GM18520 (cell line): ENCODE results near the gene SIPA1.
A peak's percentile ranks its signal among the peaks of the same experiment; 100 is the strongest.

Experiments used
- ATAC-seq: cut with Tn5 transposase; IDR thresholded peaks from one replicate; pipeline ENCODE4 v1.9.1; 2021; ENCODE audit not compliant: unreplicated experiment

Gene SIPA1

DNA sequence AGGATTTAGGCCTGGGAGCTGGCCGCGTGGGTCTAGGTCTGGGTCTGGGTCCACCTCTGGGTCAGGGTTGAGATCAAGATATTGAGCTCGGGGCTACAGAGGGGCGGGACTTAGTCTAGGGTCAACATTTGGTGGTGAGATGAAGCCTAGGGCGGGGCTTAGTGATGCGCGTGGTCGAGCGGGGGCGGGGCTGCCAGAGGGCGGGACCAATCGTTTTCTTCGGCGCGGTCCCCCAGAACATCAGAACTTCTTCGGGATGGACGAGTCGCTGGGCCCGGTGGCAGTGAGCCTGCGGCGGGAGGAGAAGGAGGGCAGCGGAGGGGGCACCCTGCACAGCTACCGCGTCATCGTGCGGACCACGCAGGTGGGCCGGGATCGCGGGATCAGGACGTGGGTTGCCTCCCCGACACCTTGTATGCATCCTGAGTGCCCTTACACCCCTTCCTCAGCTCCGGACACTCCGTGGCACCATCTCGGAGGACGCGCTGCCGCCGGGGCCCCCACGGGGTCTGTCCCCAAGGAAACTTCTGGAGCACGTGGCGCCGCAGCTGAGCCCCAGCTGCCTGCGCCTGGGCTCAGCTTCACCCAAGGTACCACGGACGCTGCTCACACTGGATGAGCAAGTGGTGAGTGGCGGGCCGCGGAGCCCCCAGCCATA lies 4.2 kb downstream of the SIPA1 start:
- ATAC-seq = no peak

DNA sequence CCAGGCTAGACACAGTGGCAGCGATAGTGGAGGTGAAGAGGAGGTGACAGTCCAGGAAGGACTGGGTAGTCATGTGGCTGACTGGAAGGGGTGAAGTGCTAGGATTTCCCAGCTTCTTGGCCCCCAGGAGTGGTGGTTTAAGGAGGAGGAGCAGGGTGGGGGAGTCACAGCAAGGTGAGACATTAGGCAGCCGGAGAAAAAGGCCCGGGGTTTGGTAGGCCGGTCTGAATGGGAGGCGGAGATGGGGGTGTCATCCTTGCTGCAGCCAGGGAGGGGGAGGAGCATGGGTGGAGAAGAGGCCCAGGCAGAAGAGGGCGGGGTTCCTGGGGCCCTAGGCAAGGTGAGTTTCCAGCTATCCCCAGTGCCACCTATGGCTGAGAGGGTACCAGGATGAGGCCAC lies 6.1 kb downstream of the SIPA1 start:
- no peak for ATAC-seq

DNA sequence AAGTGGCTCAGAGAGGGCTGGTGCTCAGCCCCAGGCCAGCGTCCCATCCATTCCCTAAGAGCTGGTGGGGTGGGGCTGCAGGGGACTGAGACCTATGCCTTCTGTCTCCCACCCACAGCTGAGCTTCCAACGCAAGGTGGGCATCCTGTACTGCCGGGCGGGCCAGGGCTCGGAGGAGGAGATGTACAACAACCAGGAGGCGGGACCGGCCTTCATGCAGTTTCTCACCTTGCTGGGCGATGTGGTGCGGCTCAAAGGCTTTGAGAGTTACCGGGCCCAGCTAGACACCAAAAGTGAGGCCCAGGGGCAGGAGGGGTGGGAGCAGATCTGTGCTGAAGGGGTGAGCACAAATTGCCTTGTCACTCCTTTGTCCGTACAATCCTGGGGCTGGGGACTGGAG lies 6.9 kb downstream of the SIPA1 start:
- ATAC-seq = no peak

DNA sequence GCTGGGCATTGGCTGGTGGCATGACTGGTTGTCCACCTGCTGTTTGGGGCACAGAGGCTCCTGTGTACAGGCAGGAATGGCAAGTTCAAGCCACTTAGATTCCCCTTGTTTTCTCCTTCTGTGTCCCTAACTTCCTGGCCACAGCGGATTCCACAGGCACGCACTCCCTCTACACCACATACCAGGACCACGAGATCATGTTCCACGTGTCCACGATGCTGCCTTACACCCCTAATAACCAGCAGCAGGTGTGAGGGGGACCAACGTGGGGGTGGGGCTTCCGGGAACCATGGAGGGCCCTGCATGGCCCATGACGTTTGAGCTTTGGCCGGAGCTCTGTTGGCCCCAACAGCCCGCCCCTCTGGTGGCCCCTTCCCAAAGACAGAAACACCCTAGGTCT lies 7.8 kb downstream of the SIPA1 start:
- ATAC-seq = no peak

DNA sequence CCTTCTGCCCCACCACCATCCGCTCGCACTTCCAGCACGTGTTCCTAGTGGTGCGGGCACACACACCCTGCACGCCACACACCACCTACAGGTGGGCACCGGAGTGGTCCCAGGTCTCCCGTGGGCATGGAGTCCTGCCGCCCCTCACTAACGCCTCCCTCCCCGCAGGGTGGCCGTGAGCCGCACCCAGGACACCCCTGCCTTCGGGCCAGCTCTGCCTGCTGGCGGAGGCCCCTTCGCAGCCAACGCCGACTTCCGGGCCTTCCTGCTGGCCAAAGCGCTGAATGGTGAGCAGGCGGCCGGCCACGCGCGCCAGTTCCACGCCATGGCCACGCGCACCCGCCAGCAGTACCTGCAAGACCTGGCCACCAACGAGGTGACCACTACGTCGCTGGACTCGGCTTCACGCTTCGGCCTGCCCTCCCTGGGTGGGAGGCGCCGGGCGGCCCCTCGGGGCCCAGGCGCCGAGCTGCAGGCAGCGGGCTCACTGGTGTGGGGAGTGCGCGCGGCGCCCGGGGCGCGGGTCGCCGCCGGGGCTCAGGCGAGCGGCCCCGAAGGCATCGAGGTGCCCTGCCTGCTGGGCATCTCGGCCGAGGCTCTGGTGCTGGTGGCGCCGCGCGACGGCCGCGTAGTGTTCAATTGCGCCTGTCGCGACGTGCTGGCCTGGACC lies 8.5 kb downstream of the SIPA1 start:
- ATAC-seq = no peak

DNA sequence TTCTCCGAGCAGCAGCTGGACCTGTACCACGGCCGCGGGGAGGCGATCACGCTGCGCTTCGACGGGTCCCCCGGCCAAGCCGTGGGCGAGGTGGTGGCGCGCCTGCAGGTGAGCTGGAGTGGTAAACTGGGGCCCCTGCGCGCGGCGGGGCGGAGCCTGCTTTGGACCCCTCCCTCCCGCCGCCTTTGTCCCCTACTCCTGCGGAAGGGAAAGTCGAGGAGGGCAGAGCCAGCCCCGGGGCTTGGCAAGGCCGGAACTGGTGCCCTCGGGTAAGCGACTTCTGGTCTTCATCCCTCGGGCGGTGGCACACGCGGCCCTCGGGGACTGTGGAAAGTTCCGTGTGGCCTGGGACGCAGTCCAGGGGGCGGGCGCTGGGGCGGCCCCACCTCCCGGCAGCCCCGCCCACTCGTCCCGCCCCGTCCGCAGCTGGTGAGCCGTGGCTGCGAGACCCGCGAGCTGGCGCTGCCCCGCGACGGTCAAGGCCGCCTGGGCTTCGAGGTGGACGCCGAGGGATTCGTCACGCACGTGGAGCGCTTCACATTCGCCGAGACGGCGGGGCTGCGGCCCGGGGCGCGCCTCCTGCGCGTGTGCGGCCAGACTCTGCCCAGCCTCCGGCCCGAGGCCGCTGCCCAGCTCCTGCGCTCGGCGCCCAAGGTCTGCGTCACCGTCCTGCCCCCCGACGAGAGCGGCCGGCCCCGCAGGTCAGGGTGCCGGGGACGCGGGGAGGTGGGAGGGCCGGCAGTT lies 9.2 kb downstream of the SIPA1 start:
- no peak for ATAC-seq

DNA sequence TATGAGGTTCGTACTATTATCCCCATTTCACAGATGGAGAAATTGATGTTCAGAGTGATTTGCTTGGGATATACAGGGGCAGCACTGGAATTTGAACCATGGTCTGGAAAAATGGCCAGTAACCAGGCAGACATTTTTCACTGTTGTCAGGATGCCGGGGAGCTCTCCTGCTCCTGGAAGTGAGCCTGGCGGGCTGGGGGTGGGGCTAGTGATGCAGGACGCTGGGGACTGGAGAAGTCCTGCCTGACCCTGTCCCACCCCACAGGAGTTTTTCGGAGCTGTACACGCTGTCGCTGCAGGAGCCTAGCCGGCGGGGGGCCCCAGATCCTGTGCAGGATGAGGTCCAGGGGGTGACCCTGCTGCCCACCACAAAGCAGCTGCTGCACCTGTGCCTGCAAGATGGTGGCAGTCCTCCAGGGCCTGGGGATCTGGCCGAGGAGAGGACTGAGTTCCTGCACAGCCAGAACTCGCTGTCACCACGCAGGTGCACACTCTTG lies 11.1 kb downstream of the SIPA1 start:
- ATAC-seq = no peak

DNA sequence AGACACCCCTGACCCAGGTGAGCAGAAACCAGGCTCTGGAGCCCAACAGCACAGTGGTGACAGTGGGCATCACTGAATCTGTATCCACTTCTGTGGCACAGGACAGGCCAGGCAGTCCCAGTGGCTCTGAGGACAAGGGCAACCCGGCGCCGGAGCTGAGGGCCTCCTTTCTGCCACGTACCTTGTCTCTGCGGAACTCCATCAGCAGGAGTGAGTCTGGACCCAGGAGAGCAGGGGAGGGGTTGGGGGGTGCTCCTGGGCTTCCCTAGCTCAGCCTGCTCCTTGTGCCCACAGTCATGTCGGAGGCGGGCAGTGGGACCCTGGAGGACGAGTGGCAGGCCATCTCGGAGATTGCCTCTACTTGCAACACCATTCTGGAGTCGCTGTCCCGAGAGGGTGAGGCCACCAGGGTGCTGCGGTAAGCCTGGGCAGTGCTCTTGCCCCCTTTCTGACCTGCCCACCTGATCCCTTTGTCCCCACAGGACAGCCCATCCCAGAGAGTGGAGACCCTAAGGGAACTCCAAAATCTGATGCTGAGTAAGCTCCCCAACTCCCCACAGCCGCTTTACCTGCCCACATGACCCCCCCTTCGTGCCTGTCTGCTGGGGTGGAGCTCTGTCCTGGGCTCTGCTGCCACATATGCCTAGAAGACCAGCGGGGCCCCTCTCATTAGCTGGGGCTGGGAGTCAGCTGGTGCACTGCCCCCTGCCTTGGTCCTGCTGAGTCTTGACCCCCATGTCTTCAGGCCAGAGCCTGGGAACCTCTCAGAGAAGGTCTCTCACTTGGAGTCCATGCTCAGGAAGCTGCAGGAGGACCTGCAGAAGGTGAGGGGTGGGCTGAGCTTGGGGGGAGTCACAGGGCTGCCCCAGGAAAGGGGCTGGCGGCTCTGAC lies 12.0 kb downstream of the SIPA1 start:
- no peak for ATAC-seq

DNA sequence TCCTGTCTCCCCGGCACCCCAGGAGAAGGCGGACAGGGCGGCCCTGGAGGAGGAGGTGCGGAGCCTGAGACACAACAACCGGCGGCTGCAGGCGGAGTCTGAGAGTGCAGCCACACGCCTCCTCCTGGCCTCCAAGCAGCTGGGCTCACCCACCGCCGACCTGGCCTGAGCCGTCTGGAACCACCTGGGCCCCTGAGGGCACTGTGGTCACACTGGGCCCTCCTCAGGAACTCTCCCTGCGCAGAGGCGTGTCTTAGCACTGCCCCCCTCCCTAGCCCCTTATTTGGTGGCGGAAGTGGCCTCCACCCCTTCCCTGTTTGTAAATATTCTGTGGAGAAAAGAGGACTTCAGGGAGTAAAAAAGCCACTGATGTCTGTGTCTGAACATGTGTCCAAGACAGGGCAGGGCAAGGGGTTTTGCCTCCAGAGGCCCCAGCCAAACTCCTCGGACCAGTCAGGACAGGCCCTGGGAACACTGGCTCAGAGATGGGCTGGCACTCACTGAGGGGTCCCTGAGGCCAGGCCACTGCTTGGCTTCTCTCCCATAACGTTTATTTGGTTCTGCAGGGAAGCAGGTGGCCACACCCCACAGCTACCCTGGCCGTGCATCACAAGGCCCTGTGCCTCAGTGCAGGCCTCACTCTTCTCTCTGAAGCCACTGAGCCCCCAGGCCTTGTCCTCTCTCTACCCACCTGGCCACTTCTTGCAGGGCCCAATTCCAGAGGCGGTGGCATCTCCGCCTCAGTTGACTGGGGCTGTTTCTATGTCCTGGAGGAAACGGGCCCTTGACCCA lies 12.8 kb downstream of the SIPA1 start:
- no peak for ATAC-seq

DNA sequence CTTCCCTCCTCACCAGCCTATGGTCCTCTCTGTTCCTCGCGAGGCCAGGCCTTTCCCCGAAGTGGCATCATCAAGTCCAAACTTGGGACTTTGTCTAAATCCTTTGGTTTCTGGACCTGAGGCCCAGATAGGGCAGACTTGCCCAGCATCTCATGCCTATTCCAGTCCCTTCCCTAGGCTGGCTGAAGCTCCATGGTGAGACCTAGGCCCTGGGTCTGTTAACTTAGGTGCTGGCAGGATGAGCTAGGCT lies 13.4 kb downstream of the SIPA1 start:
- ATAC-seq = no peak

DNA sequence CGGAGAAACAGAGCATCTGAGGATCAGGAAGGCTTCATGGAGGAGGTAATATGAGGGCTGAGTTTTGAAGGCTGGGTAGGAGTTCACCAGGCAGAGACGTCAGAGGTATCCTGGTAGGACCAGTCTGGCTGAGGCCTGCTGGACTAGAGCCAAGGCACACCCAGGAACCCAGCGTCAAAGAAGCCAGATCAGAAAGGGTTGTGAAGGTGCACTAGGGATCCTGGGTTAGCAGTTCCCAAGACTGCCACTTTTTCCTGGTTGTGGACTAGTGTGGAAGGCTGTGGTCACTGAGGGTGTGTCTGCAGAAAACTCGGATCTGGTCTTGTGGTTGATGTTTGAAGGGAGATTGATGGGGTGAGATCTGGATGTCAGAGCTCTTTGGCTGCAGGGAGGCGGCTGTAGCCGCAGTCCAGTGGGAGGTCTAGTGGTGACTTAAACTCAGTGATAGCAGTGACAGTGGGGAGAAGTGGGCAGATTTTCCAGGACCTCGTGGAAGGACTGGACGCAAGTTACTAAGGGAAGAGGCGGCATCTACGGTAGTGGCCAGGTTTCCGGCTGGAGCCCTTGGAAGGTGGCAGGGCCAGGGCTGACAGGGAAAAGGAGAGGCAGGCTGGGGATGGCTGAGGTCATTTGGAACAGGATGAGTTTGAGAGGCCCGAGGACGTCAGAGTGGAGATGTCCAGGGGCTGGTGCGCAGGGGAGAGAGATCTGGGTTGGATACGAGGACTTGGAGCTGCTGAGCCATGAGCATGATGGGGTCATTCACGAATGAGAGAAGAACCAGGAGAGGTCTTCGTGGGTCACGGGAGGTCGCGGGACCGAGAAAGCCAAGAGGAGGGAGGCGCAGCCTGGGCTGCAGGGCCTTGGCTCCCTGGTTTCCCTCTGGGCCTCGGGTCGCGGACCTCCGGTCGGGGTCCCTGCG lies 13.9 kb downstream of the SIPA1 start:
- ATAC-seq = no peak

DNA sequence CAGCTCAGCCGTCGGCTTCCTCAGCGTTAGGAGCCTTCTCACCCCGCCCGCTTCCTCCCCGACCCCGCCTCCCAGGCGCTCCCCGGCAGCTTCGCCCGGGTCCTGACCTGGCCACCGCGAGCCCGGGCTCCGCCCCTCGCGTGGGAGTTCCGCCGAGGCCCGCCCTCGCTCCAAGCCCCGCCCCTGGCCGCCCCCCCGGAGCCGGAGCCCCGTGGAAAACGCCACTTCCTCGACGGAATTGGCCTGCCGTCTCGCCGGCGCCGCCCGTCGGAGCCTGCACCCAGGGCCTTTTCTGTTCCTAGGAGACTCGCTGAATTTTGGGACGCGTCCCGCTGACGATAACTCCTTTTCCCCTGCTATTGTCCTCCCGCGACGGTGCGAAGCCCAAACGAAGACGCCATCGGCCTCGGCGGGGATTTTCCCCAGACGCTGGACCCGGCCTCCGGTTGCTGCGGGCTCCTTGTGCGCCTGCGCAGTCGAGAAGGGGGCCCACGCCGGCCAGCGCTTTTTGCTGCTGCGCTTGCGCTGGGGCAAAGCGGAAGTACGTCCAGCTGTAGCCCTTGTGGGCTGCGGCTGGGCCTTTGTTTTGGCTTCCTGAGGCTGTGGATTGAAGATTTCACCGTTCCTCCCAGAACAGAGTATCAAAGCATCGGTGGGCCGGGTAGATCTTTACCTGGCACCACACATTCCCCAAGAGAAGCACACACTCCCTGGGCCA lies 14.8 kb downstream of the SIPA1 start:
- peak; percentile 59 for ATAC-seq

DNA sequence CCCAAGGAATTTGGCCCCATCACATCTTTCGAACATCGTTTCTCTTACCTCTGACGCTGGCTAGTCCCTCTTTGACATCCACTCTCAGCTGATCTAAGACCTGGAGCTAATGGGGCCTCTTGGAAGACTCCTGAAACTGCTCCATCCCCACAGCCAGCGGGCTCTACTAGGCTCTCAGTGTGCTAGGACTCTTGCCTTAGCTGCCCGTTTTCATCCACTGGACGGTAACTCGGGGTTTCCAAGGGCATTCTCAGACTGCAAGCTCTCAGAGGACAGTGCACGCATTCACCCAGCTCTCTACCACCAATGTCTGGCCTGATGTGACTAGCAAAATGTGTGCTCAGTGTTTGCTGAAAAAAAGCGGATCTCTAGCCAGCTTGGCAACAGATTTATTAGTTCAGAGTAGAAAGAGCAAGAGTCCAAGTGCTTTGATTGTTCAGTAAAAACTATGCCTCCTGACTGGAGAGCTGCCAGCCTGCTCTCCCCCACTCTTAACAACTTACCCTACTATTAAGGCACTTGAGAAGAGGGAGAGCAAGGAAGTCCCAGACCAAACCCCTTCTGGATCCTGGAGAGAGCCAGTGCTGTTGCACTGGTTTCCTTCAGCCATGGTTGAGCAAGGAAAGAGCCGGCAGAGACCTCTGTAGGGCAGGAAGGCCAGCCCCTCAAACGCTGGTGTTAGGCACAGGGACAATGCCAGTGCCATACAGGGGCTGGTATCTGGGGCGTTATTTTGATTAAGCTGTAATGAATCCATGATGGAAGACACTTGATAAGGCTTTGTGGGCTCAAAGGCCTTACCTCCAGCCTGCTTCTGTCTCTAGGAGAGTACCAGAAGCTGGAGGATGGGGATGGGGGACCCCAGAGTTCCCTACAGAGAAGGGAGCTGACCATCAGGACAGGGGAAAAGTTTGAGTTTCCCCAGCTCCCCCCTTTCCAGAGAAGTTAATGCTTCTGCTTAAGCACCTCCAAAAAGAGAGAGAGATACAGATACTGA lies 15.6 kb downstream of the SIPA1 start:
- no peak for ATAC-seq

DNA sequence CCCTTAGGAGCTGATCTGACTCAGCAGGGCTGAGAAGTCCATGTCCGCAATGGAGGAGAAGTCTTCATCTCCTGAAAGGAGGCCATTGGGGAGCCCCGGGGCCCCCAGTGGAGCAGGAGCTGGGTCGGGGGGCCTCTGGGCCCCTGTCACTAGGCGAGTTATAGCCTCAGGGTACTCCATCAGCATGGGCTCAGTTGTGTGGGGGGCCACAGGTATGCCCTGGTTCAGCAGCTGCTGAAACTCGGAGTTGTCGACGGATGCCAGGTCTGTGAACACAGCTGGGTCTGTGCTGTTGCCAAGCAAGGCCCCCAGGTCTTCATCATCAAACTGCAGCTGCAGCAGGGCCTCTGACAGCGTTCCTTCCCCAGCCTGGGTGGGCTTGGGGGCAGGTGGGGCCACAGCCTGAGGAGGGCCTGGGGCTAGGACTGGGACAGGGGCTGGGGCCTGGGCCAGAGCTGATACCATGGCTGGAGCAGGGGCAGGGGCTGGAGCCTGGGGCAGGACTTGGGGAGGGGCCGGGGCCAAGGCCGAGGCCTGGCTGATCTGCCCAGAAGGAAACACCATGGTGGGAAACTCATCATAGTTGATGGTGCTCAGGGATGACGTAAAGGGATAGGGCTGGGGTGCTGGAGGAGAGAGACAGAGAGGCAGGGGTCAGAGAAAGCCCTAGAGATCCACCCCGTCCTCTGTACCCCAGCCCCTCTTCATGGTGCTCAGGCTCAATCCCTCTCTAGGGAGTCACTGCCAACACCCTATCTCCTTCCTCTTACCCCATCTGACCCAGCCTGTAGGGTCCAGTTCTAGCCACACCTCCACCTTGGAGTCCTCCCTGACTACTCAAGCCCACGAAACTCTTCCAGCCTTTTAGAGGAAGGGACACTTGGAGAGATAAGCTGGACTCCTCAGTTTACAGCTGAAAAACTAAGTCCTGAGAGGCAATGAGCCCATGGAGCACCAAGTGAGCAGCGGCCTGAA lies 16.8 kb downstream of the SIPA1 start:
- ATAC-seq = no peak

DNA sequence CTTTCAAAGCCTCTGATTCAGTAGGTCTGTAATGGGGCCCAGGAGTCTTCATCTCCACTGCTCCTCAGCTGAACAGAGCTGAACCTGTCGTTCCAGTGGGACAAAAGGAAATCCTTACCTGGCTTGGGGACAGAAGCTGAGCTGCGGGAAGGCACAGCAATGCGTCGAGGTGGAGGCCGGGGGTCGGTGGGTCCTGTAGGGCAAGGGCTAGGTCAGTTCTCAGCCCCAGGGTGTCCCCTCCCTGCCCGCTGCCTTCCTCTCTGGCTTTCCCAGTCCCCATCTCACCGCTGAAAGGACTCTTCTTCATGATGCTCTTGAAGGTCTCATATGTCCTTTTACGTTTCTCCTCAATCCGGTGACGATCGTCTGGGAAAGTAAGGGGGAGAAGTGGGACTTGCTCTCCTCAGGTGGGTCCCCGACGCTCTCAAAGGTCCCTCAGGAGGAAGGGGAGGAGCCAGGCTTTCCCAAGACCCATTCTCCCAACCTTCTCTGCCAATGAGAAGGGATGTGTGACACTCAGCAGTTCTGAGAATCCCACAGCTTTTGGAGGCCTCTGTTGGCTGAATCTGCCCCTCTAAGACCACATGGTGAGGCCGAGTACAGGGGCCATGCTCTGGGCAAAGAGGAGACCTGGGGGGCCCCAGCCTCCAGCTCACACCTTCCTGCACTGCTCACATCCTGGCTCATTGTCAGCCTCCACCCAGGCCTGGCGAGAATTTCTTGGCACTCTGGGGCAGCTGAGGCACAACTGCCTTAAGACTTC lies 17.9 kb downstream of the SIPA1 start:
- no peak for ATAC-seq

DNA sequence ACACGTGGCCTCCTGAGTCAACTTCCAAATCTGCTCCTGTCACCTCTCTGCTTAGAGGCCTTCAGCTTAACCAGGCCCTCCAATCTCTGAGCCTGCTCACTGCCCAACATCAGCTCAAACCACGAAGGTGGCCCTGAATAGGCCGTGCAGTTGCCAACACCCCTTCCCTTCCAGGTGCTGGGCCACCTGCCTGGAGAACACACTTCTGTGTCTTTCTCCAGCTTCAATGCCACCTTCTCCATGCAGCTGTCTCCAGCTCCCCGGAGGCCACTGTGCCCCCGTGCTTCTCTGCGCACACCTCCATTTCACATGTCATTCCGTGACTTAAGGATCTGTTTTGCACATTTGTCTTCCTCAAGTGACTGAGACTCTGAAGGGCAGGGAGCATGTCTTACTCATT lies 19.5 kb downstream of the SIPA1 start:
- no peak for ATAC-seq
